SK-N-SH (cell line): ENCODE measurements around the gene CLCN6. TPM values are rescaled to one million over a fixed set of nuclear protein-coding genes. Genes with fewer than 3 reads are reported as not detected.

ENCODE experiments used
- CTCF ChIA-PET: fragments of 300-600, 350-600 bp; formaldehyde crosslinking; extraction: SDS; loops from one replicate; lab custom pipeline; 2021; lab: Yijun Ruan, JAX
- POLR2A ChIA-PET: fragments of 350-600 bp; sonication (Branson Sonifier 250); formaldehyde crosslinking; extraction: SDS; loops from one replicate; lab custom pipeline; 2020; ENCODE audit warnings: antibody characterized with exemption, inconsistent platforms; lab: Yijun Ruan, JAX
- DNase-seq: peaks from one replicate; pipeline ENCODE4 v3.0.0; 2012
- H2AFZ ChIP-seq: fragments of 200-600 bp; sonication (generic); 2 replicates; pipeline ENCODE4 v1.8.1; 2016; ENCODE audit warnings: antibody characterized with exemption, mild to moderate bottlenecking, low read depth
- H3F3A ChIP-seq: fragments of 200-600 bp; sonication (generic); replicated peaks from 2 replicates; pipeline ENCODE3; 2016; ENCODE audit warnings: antibody characterized with exemption, mild to moderate bottlenecking; ENCODE audit not compliant: insufficient read depth
- H3K27ac ChIP-seq, 2 experiments: fragments of 200-500 bp in 1 of 2; fragments of 200-600 bp in 1 of 2; sonication (Bioruptor generic) in 1 of 2; sonication (generic), shearing (Covaris generic) in 1 of 2; 2 replicates each; pipeline versions ENCODE4 v1.5.1 to v1.6.1; 2014 to 2016; ENCODE audit warnings: low read depth in 2 of 2, inconsistent platforms in 1 of 2, low read length in 1 of 2, mild to moderate bottlenecking in 1 of 2, mixed read lengths in 1 of 2
- H3K27me3 ChIP-seq: fragments of 200-600 bp; sonication (generic), shearing (Covaris generic); 2 replicates; pipeline ENCODE4 v1.6.1; 2016; ENCODE audit warnings: mixed run types; ENCODE audit not compliant: insufficient read depth
- H3K36me3 ChIP-seq, 2 experiments: fragments of 200-500 bp in 1 of 2; fragments of 200-600 bp in 1 of 2; sonication (Bioruptor generic) in 1 of 2; sonication (generic) in 1 of 2; replicated peaks in 1 of 2; 2 replicates each; pipeline versions ENCODE3 to v1.5.1; 2014 to 2016; ENCODE audit warnings: low read length in 1 of 2, mild to moderate bottlenecking in 1 of 2; ENCODE audit not compliant: insufficient read depth in 2 of 2, control insufficient read depth in 1 of 2
- H3K4me1 ChIP-seq, 2 experiments: fragments of 200-500 bp in 1 of 2; fragments of 200-600 bp in 1 of 2; sonication (Bioruptor generic) in 1 of 2; sonication (generic), shearing (Covaris generic) in 1 of 2; 2 replicates each; pipeline versions ENCODE4 v1.5.1 to v1.6.1; 2014 to 2016; ENCODE audit warnings: low read depth in 1 of 2, low read length in 1 of 2, mixed run types in 1 of 2; ENCODE audit not compliant: insufficient read depth in 2 of 2, control insufficient read depth in 1 of 2
- H3K4me2 ChIP-seq: fragments of 200-600 bp; sonication (generic), shearing (Covaris generic); 2 replicates; pipeline ENCODE4 v1.6.1; 2017; ENCODE audit warnings: mixed run types
- H3K4me3 ChIP-seq, 2 experiments: fragments of 200-500 bp in 1 of 2; fragments of 200-600 bp in 1 of 2; sonication (Bioruptor generic) in 1 of 2; sonication (generic), shearing (Covaris generic) in 1 of 2; 2 replicates each; pipeline versions ENCODE4 v1.5.1 to v1.8.1; 2014 to 2016; ENCODE audit warnings: low read depth in 2 of 2, inconsistent platforms in 1 of 2, low read length in 1 of 2, mild to moderate bottlenecking in 1 of 2, mixed read lengths in 1 of 2, moderate library complexity in 1 of 2
- H3K79me2 ChIP-seq: fragments of 200-600 bp; sonication (generic); 2 replicates; pipeline ENCODE4 v1.8.1; 2017; ENCODE audit warnings: mild to moderate bottlenecking; ENCODE audit not compliant: insufficient read depth
- H3K9ac ChIP-seq: fragments of 200-600 bp; sonication (generic); 2 replicates; pipeline ENCODE4 v1.6.1; 2017; ENCODE audit warnings: mixed run types
- H3K9me2 ChIP-seq: fragments of 200-600 bp; sonication (generic); 2 replicates; pipeline ENCODE4 v1.6.1; 2017; ENCODE audit warnings: mixed run types
- H3K9me3 ChIP-seq: fragments of 200-600 bp; sonication (generic); 2 replicates; pipeline ENCODE4 v1.6.1; 2017; ENCODE audit warnings: mixed run types, mild to moderate bottlenecking, moderate library complexity
- H4K20me1 ChIP-seq: fragments of 200-600 bp; sonication (generic); 2 replicates; pipeline ENCODE4 v1.6.1; 2017; ENCODE audit warnings: mild to moderate bottlenecking, mixed run types; ENCODE audit not compliant: insufficient read depth
- CHD2 ChIP-seq: fragments of 150-350 bp; IDR thresholded peaks from 2 replicates; pipeline ENCODE4 v1.6.1; 2018; ENCODE audit warnings: low read length; ENCODE audit not compliant: partially characterized antibody
- ELF1 ChIP-seq: IDR thresholded peaks from 2 replicates; pipeline ENCODE4 v1.4.0; 2012
- EP300 ChIP-seq, 2 experiments: IDR thresholded peaks; 2 replicates each; pipeline versions ENCODE4 v1.4.0 to v1.6.1; 2012; ENCODE audit warnings: borderline replicate concordance in 1 of 2, low read depth in 1 of 2, low read length in 1 of 2
- FOSL2 ChIP-seq: IDR thresholded peaks from 2 replicates; pipeline ENCODE4 v1.4.0; 2012; ENCODE audit warnings: low read depth, mild to moderate bottlenecking, moderate library complexity, borderline replicate concordance
- FOXJ3 ChIP-seq: sonication (generic); formaldehyde crosslinking; IDR thresholded peaks from 2 replicates; pipeline ENCODE4 v1.5.1; 2020; ENCODE audit warnings: mild to moderate bottlenecking, missing genetic modification reagents
- FOXM1 ChIP-seq: IDR thresholded peaks from 2 replicates; pipeline ENCODE4 v1.4.0; 2012; ENCODE audit warnings: low read depth, mild to moderate bottlenecking
- GABPA ChIP-seq: IDR thresholded peaks from 2 replicates; pipeline ENCODE4 v1.4.0; 2012; ENCODE audit warnings: low read depth, mild to moderate bottlenecking
- JUND ChIP-seq: IDR thresholded peaks from 2 replicates; pipeline ENCODE4 v1.4.0; 2012
- MXI1 ChIP-seq: IDR thresholded peaks from 2 replicates; pipeline ENCODE4 v1.6.1; 2012; ENCODE audit warnings: mild to moderate bottlenecking, low read depth, low read length, improper control_type of control experiment
- POLR2AphosphoS5 ChIP-seq: IDR thresholded peaks from 2 replicates; pipeline ENCODE4 v1.6.1; 2012; ENCODE audit warnings: low read depth, low read length
- RAD21 ChIP-seq: IDR thresholded peaks from 2 replicates; pipeline ENCODE4 v1.6.1; 2012; ENCODE audit warnings: mild to moderate bottlenecking, low read length
- RCOR1 ChIP-seq: fragments of 150-350 bp; IDR thresholded peaks from 2 replicates; pipeline ENCODE4 v1.6.1; 2017; ENCODE audit warnings: antibody characterized with exemption, low read length
- RFX5 ChIP-seq: IDR thresholded peaks from 2 replicates; pipeline ENCODE4 v1.6.1; 2012; ENCODE audit warnings: mild to moderate bottlenecking, improper control_type of control experiment, low read length
- SMC3 ChIP-seq: IDR thresholded peaks from 2 replicates; pipeline ENCODE4 v1.6.1; 2012; ENCODE audit warnings: low read depth, low read length, improper control_type of control experiment
- TAF1 ChIP-seq: IDR thresholded peaks from 2 replicates; pipeline ENCODE4 v1.6.1; 2012; ENCODE audit warnings: low read depth, mild to moderate bottlenecking, low read length, moderate library complexity, borderline replicate concordance
- TCF12 ChIP-seq: IDR thresholded peaks from 2 replicates; pipeline ENCODE4 v1.4.0; 2012
- TEAD4 ChIP-seq: IDR thresholded peaks from 2 replicates; pipeline ENCODE4 v1.4.0; 2012; ENCODE audit warnings: mild to moderate bottlenecking, borderline replicate concordance; ENCODE audit not compliant: insufficient read depth
- WGBS: methylation state at CpG from one replicate; pipeline ENCODE4 v1.1.6; 2017; ENCODE audit warnings: low lambda C conversion rate; 5-methylcytosine and 5-hydroxymethylcytosine counted together
- polyA plus RNA-seq, 3 experiments: library from polyadenylated mRNA; depleted of rRNA; stranded (reverse); fragments of >200 nt; gene quantifications; 2 replicates each; pipeline ENCODE4 v1.2.3, GENCODE V29; 2012
- TF ChIP-seq, protein P1 (sequence below): IDR thresholded peaks from 2 replicates; pipeline ENCODE4 v1.4.0; 2012; ENCODE audit warnings: low read depth
- TF ChIP-seq, protein P2 (sequence below): IDR thresholded peaks from 2 replicates; pipeline ENCODE4 v1.4.0; 2012; ENCODE audit warnings: low read depth, borderline replicate concordance
- TF ChIP-seq, protein P3 (sequence below): IDR thresholded peaks from 2 replicates; pipeline ENCODE4 v1.4.0; 2012; ENCODE audit warnings: low read depth, borderline replicate concordance
- TF ChIP-seq, protein P4 (sequence below): fragments of 200-600 bp; sonication (generic); IDR thresholded peaks from 2 replicates; pipeline ENCODE4 v1.6.1; 2017; ENCODE audit warnings: antibody characterized with exemption, mild to moderate bottlenecking, moderate library complexity
- TF ChIP-seq, protein P5 (sequence below): IDR thresholded peaks from 2 replicates; pipeline ENCODE4; 2012

Gene CLCN6
- polyA plus RNA-seq, 1 of the 3 experiments (the other 2 are of a cell fraction): 7.4 TPM

DNA sequence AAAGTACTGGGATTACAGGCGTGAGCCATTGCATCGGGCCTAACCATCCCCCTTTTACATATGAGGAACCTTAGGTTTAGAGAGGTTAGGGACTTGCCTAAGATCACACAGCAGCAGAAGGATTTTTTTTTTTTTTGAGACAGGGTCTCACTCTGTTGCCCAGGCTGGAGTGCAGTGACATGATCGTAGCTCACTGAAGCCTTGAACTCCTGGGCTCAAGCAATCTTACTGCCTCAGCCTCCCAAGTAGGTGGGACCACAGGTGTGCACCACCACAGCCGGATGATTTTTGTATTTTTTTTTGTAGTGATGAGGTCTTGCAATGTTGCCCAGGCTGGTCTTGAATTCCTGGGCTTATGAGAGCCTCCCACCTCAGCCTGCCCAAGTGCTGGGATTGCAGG lies 46.2 kb upstream of the CLCN6 start:
- WGBS: 50% methylated on average over 4 of the region's 4 CpGs
- Histone ChIP-seq H3K9me2 (no peaks in the 10 kb centered on the region), H3K9me3 (no peaks in the 10 kb centered on the region), H3K27me3 (no peaks in the 10 kb centered on the region), H3K4me3 (no peak overlapping the region), H3K79me2 (no peaks in the 10 kb centered on the region), H3K9ac (no peak overlapping the region), H3K27ac (no peak overlapping the region), H3K4me2 (no peak overlapping the region), H3F3A (no peaks in the 10 kb centered on the region), H4K20me1 (no peaks in the 10 kb centered on the region), H3K4me1 (peaks cover 0 to 9% of the 10 kb centered on the region in 2 experiments; a peak in 1 of 4 replicates), H3K36me3 (no peaks in the 10 kb centered on the region), H2AFZ (no peak overlapping the region)
- TF ChIP-seq JUND (no peak), TEAD4 (no peak), FOXJ3 (CRISPR knock-in tag) (no peak), FOSL2 (no peak), RFX5 (no peak), RCOR1 (no peak), FOXM1 (no peak), CHD2 (no peak), RAD21 (no peak), MXI1 (no peak)
- TF ChIP-seq, protein P1, sequence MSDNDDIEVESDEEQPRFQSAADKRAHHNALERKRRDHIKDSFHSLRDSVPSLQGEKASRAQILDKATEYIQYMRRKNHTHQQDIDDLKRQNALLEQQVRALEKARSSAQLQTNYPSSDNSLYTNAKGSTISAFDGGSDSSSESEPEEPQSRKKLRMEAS: no peak
- TF ChIP-seq, protein P2, sequence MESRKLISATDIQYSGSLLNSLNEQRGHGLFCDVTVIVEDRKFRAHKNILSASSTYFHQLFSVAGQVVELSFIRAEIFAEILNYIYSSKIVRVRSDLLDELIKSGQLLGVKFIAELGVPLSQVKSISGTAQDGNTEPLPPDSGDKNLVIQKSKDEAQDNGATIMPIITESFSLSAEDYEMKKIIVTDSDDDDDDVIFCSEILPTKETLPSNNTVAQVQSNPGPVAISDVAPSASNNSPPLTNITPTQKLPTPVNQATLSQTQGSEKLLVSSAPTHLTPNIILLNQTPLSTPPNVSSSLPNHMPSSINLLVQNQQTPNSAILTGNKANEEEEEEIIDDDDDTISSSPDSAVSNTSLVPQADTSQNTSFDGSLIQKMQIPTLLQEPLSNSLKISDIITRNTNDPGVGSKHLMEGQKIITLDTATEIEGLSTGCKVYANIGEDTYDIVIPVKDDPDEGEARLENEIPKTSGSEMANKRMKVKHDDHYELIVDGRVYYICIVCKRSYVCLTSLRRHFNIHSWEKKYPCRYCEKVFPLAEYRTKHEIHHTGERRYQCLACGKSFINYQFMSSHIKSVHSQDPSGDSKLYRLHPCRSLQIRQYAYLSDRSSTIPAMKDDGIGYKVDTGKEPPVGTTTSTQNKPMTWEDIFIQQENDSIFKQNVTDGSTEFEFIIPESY: no peak
- POLR2A ChIA-PET: no interaction called here
- no peak for DNase-seq
- CTCF ChIA-PET: no interaction called here

DNA sequence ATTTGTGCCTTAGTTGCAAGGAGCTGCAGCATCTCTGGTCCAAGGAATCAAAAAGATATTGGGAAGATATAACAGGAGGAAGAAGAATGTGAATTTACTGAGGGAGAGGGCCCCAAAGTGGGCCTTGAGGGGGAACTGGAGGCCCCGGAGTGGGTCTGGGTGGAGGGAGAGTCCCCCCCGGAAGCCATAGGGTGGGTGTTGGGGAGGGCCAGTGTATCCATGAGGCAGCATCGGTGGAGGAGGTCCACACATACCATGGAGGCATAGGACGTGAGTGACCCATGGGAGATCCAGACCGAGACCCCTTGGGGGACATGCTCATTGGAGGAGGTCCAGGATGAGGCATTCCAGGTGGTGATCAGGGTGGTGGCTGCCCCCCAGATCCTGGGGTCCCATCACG lies 44.7 kb upstream of the CLCN6 start:
- ChIA-PET POLR2A (no interaction called here), CTCF (no interaction called here)
- Histone ChIP-seq H3K4me1 (peaks cover 0 to 9% of the 10 kb centered on the region in 2 experiments; a peak in 1 of 4 replicates), H3K36me3 (no peaks in the 10 kb centered on the region), H3K9ac (no peak overlapping the region), H3F3A (no peaks in the 10 kb centered on the region), H2AFZ (no peak overlapping the region), H3K9me2 (no peaks in the 10 kb centered on the region), H3K9me3 (no peaks in the 10 kb centered on the region), H3K4me2 (no peak overlapping the region), H3K27me3 (no peaks in the 10 kb centered on the region), H3K79me2 (no peaks in the 10 kb centered on the region), H3K4me3 (no peak overlapping the region), H4K20me1 (no peaks in the 10 kb centered on the region), H3K27ac (no peak overlapping the region)
- no peak for DNase-seq
- 69% methylated on average over 3 of the region's 6 CpGs for WGBS
- TF ChIP-seq FOXM1: no peak
- TF ChIP-seq ELF1: no peak
- TF ChIP-seq SMC3: no peak
- no peak for TF ChIP-seq TAF1
- TF ChIP-seq TCF12: no peak
- no peak for TF ChIP-seq RCOR1
- no peak for TF ChIP-seq CHD2
- no peak for TF ChIP-seq FOSL2
- TF ChIP-seq, protein P3, sequence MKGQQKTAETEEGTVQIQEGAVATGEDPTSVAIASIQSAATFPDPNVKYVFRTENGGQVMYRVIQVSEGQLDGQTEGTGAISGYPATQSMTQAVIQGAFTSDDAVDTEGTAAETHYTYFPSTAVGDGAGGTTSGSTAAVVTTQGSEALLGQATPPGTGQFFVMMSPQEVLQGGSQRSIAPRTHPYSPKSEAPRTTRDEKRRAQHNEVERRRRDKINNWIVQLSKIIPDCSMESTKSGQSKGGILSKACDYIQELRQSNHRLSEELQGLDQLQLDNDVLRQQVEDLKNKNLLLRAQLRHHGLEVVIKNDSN: no peak
- TF ChIP-seq EP300 (IDR thresholded peaks at IDR 0.05; ENCODE audit: borderline replicate concordance in 1 of 2, low read depth in 1 of 2, low read length in 1 of 2): no peak
- TF ChIP-seq, protein P2: no peak
- TF ChIP-seq, protein P4, sequence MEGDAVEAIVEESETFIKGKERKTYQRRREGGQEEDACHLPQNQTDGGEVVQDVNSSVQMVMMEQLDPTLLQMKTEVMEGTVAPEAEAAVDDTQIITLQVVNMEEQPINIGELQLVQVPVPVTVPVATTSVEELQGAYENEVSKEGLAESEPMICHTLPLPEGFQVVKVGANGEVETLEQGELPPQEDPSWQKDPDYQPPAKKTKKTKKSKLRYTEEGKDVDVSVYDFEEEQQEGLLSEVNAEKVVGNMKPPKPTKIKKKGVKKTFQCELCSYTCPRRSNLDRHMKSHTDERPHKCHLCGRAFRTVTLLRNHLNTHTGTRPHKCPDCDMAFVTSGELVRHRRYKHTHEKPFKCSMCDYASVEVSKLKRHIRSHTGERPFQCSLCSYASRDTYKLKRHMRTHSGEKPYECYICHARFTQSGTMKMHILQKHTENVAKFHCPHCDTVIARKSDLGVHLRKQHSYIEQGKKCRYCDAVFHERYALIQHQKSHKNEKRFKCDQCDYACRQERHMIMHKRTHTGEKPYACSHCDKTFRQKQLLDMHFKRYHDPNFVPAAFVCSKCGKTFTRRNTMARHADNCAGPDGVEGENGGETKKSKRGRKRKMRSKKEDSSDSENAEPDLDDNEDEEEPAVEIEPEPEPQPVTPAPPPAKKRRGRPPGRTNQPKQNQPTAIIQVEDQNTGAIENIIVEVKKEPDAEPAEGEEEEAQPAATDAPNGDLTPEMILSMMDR: no peak
- TF ChIP-seq, protein P5, sequence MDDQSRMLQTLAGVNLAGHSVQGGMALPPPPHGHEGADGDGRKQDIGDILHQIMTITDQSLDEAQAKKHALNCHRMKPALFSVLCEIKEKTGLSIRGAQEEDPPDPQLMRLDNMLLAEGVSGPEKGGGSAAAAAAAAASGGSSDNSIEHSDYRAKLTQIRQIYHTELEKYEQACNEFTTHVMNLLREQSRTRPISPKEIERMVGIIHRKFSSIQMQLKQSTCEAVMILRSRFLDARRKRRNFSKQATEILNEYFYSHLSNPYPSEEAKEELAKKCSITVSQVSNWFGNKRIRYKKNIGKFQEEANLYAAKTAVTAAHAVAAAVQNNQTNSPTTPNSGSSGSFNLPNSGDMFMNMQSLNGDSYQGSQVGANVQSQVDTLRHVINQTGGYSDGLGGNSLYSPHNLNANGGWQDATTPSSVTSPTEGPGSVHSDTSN: no peak
- no peak for TF ChIP-seq GABPA
- no peak for TF ChIP-seq POLR2AphosphoS5
